Activated CD8-positive, alpha-beta memory T cell treated with anti-CD3 and anti-CD28 coated beads, Interleukin-2, amount 50 U/mL, for 24 hours (primary cell): Measurements from ENCODE around the gene PNLDC1.
"Not testable (repeated sequence)": the region's sequence is repeated elsewhere in the genome, so short reads cannot be mapped to it uniquely, and the experiment has no call there.

ENCODE experiments used
- DNase-seq: peaks from one replicate; pipeline ENCODE4 v3.0.0-alpha.2; 2020; ENCODE audit errors: extremely low read depth

Gene PNLDC1

DNA sequence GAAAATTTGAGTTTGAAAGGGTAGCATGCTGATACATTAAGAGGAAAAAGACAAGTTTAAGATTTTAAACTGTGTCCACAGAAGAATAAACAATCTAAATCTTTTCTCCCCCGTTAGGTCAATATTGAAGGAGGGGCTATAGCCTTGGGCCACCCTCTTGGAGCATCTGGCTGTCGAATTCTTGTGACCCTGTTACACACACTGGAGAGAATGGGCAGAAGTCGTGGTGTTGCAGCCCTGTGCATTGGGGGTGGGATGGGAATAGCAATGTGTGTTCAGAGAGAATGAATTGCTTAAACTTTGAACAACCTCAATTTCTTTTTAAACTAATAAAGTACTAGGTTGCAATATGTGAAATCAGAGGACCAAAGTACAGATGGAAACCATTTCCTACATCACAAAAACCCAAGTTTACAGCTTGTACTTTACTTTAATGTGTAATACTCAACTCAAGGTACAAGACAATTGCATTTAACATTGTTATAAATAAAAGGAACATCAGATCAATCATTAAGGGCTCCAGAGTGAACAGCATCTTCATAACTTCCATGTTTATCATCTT, 21.5 kb upstream of the PNLDC1 start:
- DNase-seq = no peak

DNA sequence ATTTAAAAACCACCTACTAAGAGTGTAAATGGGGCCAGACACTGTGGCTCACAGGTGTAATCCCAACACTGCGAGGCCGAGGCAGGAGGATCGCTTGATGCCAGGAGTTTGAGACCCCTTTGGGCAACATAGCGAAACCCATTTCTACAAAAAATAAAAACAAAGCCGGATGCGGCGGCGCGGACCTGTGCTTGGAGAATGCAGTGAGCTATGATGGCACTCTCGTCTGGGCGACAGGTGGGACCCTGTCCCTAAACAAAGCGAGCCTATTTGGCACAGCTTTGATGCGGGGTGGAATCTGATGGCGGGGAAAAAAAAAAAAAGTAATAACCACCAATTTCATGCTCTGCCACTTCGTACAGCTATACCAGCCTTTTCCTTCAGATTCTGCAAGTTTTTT, 11.8 kb upstream of the PNLDC1 start:
- no peak for DNase-seq

GRCh38 chr6:159788753-159789376, 11.2 kb upstream of the PNLDC1 start:
- no peak for DNase-seq

GRCh38 chr6:159789377-159790148, 10.5 kb upstream of the PNLDC1 start, which contains the start of gene TCP1:
Gene TCP1, minus strand, starts transcription at chr6:159789602. Its CDS starts 134 bp downstream, at chr6:159789468.
- peak; percentile 100 for DNase-seq

- peak; percentile 74 for DNase-seq
Observed at GRCh38 chr6:159790149-159790955, 9.7 kb upstream of the PNLDC1 start, which contains the start of gene MRPL18. Gene MRPL18, plus strand, starts transcription at chr6:159790467. Its CDS starts 121 bp downstream, at chr6:159790588.

- DNase-seq = no peak
Observed at GRCh38 chr6:159790956-159791598, 9.0 kb upstream of the PNLDC1 start.

GRCh38 chr6:159794976-159795375, 5.1 kb upstream of the PNLDC1 start:
- not testable (repeated sequence) for DNase-seq

DNA sequence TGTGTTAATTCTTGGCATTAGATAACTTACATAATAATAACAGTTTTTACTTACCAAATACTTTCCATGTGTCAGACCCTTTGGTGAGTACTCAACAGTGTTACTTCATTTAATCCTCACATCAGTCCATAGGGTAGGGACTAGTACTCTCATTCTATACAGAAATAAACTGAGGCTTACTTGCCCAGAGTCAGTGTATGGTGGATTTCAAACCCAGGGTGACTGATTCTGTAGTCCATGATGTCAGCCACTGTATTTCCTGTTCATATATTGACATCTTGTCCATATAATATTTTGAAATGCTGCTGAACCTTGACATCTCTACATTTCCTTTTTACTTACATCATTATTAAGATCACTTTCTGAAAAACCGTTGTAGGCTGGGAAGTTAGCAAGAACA, 2.5 kb upstream of the PNLDC1 start:
- DNase-seq = no peak

GRCh38 chr6:159801935-159802334, 1.9 kb downstream of the PNLDC1 start:
- no peak for DNase-seq

GRCh38 chr6:159804504-159804903, 4.4 kb downstream of the PNLDC1 start:
- no peak for DNase-seq

DNA sequence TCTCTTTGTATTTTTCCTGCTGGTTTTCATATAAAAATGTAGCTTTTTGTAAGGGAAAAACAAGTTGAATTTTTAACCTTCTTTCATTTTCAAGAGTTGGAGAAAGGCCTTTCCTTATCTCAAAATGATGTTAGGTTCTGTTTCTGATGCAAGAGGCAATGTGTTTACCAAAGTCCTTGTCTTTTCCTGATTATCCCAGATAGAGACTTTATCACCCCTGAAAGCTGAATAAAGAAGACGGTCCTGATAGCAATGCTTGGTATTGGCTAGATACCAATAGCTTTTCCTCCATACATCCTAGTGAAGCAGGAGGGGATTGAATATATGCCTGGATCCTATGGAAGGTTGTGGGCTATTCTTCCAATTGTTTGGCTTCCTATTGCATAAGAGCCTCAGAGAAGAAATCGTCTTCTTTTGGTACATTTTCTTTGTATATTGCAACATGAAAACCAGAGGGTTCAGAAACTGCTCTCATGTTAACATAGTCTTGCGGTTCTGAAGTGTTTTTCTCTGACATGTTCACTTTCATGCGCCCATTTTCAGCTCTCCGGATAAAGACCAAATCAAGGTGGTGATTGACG, 5.5 kb downstream of the PNLDC1 start:
- no peak for DNase-seq

DNA sequence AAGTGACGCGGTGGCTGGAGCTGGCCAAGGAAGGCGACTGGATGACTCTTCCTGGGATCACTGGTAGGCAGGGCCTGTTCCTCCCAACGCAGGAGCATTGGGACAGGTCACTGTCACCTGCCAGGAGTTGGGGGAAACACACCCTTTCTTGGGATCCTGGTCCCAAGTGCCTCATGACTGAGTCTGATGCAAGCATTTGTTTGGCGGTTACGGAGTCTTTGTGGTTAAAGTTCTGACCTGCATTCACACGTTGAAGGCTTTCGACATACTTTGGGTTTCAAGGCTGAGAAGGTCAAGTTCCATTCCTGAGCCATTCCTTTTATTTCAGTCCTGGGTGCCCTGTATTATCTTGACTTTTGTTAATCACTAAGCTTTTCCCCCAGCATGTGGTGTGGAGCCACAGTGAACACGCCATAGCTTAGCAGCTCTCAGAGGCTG, 6.0 kb downstream of the PNLDC1 start:
- DNase-seq = no peak

DNA sequence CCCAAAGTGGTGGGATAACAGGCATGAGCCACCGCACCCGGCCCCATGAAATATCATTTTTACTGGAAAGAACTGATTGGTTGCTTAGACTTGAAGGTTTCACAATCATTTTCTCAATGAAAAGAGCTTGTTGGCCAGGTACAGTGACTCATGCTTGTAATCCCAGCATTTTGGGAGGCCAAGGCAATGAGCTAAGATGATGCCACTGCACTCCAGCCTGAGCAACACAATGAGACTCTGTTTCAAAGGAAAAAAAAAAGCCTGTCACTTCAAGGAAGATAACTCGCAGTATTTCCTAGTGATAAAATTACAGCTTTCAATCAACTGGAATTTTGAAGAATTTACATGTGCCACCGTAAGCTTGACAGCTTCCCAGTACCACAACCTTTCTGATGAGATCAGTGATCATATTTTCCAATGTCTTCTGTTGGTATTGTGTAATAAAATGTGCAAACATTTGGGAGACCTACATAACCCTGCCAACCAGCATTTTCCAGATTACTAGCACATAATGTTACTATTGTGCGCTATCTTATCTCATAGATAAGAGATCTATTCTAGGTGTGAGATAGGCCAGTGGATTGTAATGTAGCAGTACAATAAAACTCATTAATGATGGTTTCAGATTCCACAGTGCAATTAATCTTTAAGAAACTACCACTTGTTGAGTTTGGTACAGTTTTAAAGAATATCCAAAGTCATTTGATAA, 7.2 kb downstream of the PNLDC1 start:
- no peak for DNase-seq

DNA sequence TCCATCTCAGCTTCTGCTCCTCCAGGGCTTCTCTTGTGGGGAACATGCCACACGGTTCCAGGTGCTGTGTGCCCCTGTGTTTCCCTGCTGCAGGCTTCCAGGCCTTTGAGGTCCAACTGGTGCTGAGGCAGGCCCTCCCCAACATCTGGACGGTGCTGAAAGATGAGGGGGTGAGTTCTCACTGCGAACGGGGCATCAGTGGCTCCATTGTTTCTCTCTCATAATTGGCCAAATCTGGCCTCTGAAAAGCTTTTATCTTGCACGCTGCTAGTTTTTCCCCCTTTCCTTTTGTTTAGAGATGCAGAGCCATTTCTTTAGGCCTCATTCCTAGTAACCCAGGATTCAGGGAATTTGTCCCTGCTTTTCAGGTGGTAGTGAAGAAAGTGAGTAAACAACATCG, 8.6 kb downstream of the PNLDC1 start:
- no peak for DNase-seq

DNA sequence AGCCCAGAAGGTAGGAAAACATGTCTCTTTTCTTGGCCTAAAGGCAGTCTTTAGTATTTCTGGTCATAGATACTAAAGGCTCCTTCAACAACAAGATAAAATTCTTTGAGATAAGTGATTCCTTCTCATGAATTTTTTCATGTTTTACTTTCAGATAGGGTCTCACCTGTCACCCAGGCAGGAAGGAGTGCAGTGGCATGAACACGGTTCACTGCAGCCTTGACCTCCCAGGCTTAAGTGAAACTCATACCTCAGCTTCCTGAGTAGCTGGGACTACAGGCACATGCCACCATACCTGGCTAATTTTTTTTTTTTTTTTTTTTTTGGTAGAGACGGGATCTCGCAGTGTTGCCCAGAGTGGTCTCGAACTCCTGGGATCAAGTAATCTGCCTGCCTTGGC, 9.1 kb downstream of the PNLDC1 start:
- no peak for DNase-seq

GRCh38 chr6:159813781-159814180, 13.7 kb downstream of the PNLDC1 start:
- no peak for DNase-seq

DNA sequence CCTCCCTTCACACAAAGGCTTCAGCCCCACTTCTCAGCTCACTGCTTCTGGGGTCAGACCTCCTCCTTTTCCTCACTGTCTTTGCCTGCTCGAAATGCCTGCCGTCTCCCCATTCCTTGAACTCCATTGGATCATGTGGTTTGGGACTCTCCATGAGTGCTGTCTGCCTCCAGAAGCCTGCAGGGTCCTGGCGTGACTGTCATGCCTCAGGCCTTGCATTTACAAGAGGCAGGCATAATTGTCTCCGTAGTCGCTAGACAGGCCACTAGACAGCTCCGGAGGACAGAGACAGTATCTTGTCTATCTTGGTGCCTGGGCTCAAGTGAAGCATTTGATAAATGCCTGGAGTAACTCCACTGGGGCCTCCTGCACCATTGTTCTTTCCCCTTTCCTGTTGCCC, 15.3 kb downstream of the PNLDC1 start:
- DNase-seq = no peak

- DNase-seq = not testable (repeated sequence)
Observed at GRCh38 chr6:159816775-159817174, 16.7 kb downstream of the PNLDC1 start.

DNA sequence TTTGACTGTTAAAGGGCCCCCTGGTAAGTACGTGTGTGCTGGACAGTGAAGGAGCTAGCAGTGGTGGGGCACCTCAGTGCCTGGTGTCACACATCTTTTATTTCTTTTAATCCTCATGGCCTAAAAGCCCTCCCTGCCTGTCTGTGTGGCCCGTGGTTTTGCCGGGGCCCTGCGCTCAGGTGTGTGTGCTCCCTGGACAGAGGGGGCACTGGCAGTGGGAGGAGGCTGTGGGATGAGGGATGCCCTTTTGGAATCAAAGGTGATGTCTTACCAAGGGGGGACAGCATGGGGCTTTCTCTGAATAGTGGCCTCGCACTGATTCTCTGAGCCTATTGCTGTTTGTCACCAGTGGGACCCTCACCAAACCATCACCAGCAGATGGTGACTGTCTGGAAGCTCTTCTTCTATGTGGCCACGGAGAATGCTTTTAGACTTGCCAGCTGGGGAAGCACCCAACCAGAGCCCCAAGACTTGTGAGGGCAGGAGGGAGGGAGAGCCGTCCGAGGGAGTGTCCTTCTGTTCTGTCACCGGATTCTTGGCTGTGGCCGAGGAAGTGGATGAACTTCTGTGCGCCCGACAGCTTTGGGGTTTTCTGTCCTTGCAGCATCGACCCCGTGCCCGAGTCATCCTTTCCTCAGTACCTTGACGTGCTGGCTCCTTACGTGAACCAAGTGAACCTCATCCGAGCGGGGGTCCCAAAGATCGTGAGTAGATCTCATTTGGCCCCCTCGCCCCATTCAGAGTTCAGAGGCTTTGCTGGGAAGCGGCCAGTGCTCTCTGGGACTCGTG, 18.1 kb downstream of the PNLDC1 start:
- no peak for DNase-seq

DNA sequence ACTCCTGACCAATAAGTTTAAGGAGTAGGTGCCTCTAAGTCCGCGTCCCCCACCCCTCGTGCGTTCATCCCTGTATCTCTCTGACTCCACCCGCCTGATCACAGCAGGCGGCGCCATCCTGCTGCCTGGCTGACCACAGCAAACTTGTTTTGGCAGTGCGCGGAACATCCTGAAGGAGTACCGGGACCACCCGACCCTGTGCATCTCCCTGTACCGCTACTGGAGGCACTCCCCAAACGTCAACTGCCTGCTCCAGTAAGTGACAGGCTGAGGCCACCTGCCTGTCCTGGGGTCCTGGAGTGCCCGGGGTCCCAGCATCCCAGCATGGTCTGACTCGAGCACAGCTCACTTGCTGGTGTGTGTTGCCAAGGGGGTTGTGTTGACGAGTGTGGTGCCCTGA, 19.0 kb downstream of the PNLDC1 start:
- no peak for DNase-seq
